Gastroesophageal sphincter (tissue), 4 donors: Measurements from ENCODE around the gene DUS1L. TPM values are rescaled to one million over a fixed set of nuclear protein-coding genes. Genes with fewer than 3 reads are reported as not detected.
A peak's percentile ranks its signal among the peaks of the same experiment; 100 is the strongest.

ENCODE experiments used
- ATAC-seq: fragments of 150-250 bp; one replicate; pipeline ENCODE4 v1.9.1; 2016; ENCODE audit warnings: mild to moderate bottlenecking, moderate library complexity
- H3K27ac ChIP-seq, 4 donors: fragments of 200-600 bp; sonication (generic) in 3 of 4; 1 replicate in 3 of 4; 2 replicates in 1 of 4; pipeline ENCODE4 v1.5.1; 2016 to 2019
- H3K27me3 ChIP-seq: fragments of 200-600 bp; sonication (generic); one replicate; pipeline ENCODE4 v1.5.1; 2019
- H3K36me3 ChIP-seq, 2 donors: fragments of 200-600 bp; sonication (generic); one replicate each; pipeline ENCODE4 v1.5.1; 2019; ENCODE audit warnings: control low read depth in 1 of 2
- H3K4me1 ChIP-seq, 3 donors: fragments of 200-600 bp; sonication (generic); 1 replicate in 2 of 3; 2 replicates in 1 of 3; pipeline ENCODE4 v1.5.1; 2016 to 2019; ENCODE audit warnings: control low read depth in 2 of 3
- H3K4me3 ChIP-seq, 2 donors: fragments of 200-600 bp; sonication (generic); one replicate each; pipeline ENCODE4 v1.5.1; 2019; ENCODE audit warnings: mild to moderate bottlenecking in 1 of 2, moderate library complexity in 1 of 2
- H3K9me3 ChIP-seq, 3 donors: fragments of 200-600 bp; sonication (generic); one replicate each; pipeline ENCODE4 v1.5.1; 2017 to 2019; ENCODE audit warnings: control low read depth in 2 of 3
- EP300 ChIP-seq: sonication (generic); formaldehyde crosslinking; IDR thresholded peaks from one replicate; pipeline ENCODE4 v1.6.1; 2017; ENCODE audit warnings: antibody characterized with exemption, mild to moderate bottlenecking
- POLR2A ChIP-seq, 2 donors: fragments of 450-650 bp; IDR thresholded peaks; one replicate each; pipeline ENCODE4 v1.6.1; 2017; ENCODE audit warnings: antibody characterized with exemption in 2 of 2, mild to moderate bottlenecking in 2 of 2, moderate library complexity in 1 of 2
- POLR2AphosphoS5 ChIP-seq: sonication (generic); formaldehyde crosslinking; IDR thresholded peaks from one replicate; pipeline ENCODE4 v1.6.1; 2017; ENCODE audit warnings: antibody characterized with exemption
- WGBS, 2 donors: methylation state at CpG; one replicate each; pipeline ENCODE4 v1.1.5; 2018; ENCODE audit warnings: low coverage in 1 of 2; 5-methylcytosine and 5-hydroxymethylcytosine counted together
- total RNA-seq, 4 donors: library from RNA; depleted of rRNA; stranded (reverse); fragments of >200 nt; gene quantifications; one replicate each; pipeline ENCODE4 v1.1.0, GENCODE V29; 2016
- TF ChIP-seq, protein P1 (sequence below), 4 experiments: fragments of 200-600 bp in 2 of 4; fragments of 450-650 bp in 2 of 4; sonication (generic) in 1 of 4; IDR thresholded peaks; one replicate each; pipeline ENCODE4 v1.5.1; 2017 to 2019; ENCODE audit warnings: antibody characterized with exemption in 4 of 4, mild to moderate bottlenecking in 2 of 4, moderate library complexity in 2 of 4

DUS1L gene
- total RNA-seq, 4 donors from 2014 or later: 35.8 to 62.8 (median 52.9) TPM

DNA sequence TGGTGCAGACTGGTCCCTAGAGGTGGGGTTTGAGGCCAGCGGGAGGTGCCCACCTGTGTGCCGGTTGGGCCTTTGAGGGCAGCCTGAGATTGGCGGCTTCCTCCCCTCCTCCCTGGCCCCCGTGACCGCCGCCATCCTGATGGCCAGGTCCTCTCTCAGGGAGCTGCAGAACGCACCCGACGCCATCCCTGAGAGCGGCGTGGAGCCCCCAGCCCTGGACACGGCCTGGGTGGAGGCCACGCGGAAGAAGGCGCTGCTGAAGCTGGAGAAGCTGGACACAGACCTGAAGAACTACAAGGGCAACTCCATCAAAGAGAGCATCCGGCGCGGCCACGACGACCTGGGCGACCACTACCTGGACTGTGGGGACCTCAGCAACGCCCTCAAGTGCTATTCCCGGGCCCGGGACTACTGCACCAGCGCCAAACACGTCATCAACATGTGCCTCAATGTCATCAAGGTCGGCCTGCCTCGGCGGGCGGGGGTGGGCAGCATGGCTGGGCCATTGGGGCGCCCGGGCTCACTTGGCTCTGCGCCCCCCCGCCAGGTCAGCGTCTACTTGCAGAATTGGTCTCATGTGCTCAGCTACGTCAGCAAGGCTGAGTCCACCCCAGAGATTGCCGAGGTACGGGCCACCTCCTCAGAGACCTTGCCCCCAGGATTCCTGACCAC, 11.1 kb downstream of the DUS1L start:
- peaks cover 0 to 75% of the 10 kb centered on the region in 2 donors for H3K36me3 ChIP-seq
- peaks cover 0 to 49% (median 25%) of the 10 kb centered on the region in 3 donors for H3K4me1 ChIP-seq
- WGBS, 2 donors: 100% methylated on average over 1 of the region's 38 CpGs
- no peaks in the 10 kb centered on the region for H3K9me3 ChIP-seq
- no peak overlapping the region for H3K27ac ChIP-seq
- ATAC-seq: no peak
- TF ChIP-seq, protein P1, sequence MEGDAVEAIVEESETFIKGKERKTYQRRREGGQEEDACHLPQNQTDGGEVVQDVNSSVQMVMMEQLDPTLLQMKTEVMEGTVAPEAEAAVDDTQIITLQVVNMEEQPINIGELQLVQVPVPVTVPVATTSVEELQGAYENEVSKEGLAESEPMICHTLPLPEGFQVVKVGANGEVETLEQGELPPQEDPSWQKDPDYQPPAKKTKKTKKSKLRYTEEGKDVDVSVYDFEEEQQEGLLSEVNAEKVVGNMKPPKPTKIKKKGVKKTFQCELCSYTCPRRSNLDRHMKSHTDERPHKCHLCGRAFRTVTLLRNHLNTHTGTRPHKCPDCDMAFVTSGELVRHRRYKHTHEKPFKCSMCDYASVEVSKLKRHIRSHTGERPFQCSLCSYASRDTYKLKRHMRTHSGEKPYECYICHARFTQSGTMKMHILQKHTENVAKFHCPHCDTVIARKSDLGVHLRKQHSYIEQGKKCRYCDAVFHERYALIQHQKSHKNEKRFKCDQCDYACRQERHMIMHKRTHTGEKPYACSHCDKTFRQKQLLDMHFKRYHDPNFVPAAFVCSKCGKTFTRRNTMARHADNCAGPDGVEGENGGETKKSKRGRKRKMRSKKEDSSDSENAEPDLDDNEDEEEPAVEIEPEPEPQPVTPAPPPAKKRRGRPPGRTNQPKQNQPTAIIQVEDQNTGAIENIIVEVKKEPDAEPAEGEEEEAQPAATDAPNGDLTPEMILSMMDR (IDR thresholded peaks at IDR 0.05): no peak
- TF ChIP-seq POLR2AphosphoS5: no peak
- no peak for TF ChIP-seq POLR2A (IDR thresholded peaks at IDR 0.05)
- no peak for TF ChIP-seq EP300
- H3K4me3 ChIP-seq: no peak overlapping the region
- no peaks in the 10 kb centered on the region for H3K27me3 ChIP-seq

DNA sequence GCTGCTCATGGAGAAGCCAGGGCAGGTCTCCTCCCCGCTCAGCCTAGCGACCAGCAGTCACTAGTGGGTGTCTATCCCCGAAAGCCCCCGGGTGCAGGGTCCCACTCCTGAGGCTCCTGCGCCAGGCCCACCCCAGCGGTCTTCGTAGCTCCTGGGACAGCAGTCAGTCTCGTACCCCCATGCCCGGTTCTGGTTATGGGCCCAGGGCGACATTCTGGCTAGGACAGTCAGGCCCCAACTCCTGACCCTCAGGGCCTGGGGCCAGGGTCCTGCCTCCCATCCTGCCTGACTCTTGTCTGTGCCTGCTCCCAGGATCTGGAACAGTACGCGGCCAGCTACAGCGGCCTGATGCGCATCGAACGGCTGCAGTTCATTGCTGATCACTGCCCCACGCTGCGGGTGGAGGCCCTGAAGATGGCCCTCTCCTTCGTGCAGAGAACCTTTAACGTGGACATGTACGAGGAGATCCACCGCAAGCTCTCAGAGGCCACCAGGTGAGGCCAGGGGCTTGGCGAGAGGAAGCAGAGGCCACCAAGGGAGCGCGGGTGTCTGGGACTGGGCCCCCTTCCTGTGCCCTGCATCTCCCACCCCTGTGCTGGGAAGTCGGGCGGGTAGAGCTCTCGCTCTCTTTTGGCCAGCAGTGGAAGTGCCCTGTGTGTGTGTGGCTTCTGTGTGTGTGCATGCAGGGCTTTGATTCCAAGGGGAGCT, 11.9 kb downstream of the DUS1L start:
- Histone ChIP-seq H3K36me3 (peaks cover 0 to 75% of the 10 kb centered on the region in 2 donors), H3K27ac (no peak overlapping the region), H3K4me3 (no peak overlapping the region), H3K4me1 (peaks cover 0 to 54% (median 26%) of the 10 kb centered on the region in 3 donors), H3K9me3 (no peaks in the 10 kb centered on the region), H3K27me3 (no peaks in the 10 kb centered on the region)
- ATAC-seq: no peak
- TF ChIP-seq EP300 (no peak), POLR2AphosphoS5 (no peak), POLR2A (IDR thresholded peaks at IDR 0.05) (no peak)
- TF ChIP-seq, protein P1 (IDR thresholded peaks at IDR 0.05): no peak
- 80% methylated on average over 3 of the region's 28 CpGs; no CpG with 5 or more reads in 1 of the 2 donors for WGBS, 2 donors

DNA sequence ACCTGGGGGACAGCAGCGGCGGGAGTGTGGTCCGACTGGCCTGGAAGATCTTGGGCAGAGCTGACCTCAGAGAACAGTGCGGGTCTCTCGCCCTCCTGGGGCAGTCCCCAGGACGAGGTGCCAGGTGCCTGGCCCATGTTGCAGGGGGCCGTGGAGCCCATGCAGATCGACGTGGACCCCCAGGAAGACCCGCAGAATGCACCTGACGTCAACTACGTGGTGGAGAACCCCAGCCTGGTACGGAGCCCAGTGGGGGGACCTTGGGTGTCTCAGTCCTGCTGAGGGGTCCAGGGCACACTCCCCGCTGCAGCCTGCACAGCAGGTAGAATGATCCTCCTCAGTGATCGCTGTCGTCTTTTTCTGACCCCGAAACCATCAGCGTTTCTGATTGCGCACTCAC, 12.5 kb downstream of the DUS1L start:
- Histone ChIP-seq H3K4me3 (peak overlapping the region in 1 of 2 donors; percentile 84), H3K9me3 (no peaks in the 10 kb centered on the region), H3K36me3 (peaks cover 0 to 75% of the 10 kb centered on the region in 2 donors), H3K27me3 (no peaks in the 10 kb centered on the region), H3K4me1 (peaks cover 0 to 54% (median 26%) of the 10 kb centered on the region in 3 donors), H3K27ac (no peak overlapping the region)
- TF ChIP-seq POLR2A (IDR thresholded peaks at IDR 0.05) (no peak), POLR2AphosphoS5 (no peak), EP300 (no peak)
- TF ChIP-seq, protein P1 (IDR thresholded peaks at IDR 0.05): no peak
- no CpG with 5 or more reads among the region's 19 CpGs for WGBS, 2 donors
- no peak for ATAC-seq

DNA sequence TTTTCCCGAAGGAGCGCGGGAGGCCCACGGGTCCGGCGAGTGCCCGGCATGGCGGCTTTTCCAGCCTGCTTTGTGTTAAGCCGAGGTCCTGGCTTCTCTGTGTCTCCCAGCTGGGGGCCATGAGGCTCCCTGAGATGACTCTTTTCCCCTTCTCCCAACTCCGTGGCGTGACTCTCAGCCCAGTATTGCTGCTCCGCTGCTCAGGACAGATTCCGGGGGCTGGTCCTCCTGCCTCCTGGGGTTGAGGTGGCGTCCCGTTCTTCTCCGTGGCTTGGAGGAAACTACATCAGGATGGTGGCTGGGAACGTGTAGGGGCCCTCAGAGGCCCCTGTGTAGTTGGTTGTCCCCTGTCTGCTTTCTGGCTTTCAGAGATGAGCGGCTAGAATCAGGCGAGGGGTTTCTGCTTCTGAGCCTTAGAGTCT, 13.0 kb downstream of the DUS1L start:
- H3K4me3 ChIP-seq: peak overlapping the region; percentile 71 to 84
- H3K27me3 ChIP-seq: no peaks in the 10 kb centered on the region
- H3K27ac ChIP-seq: peak overlapping the region in 1 of 4 donors; percentile 81
- TF ChIP-seq POLR2A (IDR thresholded peaks at IDR 0.05): no peak
- TF ChIP-seq, protein P1 (IDR thresholded peaks at IDR 0.05): no peak
- TF ChIP-seq POLR2AphosphoS5: no peak
- no peak for TF ChIP-seq EP300
- no peaks in the 10 kb centered on the region for H3K9me3 ChIP-seq
- WGBS, 2 donors: 0 to 65% methylated on average over 1 to 4 of the region's 19 CpGs
- H3K36me3 ChIP-seq: peaks cover 0 to 75% of the 10 kb centered on the region in 2 donors
- ATAC-seq: no peak
- H3K4me1 ChIP-seq: peaks cover 0 to 54% (median 26%) of the 10 kb centered on the region in 3 donors
